ENCODE measurements around the gene ENGASE.

ENGASE gene

DNA sequence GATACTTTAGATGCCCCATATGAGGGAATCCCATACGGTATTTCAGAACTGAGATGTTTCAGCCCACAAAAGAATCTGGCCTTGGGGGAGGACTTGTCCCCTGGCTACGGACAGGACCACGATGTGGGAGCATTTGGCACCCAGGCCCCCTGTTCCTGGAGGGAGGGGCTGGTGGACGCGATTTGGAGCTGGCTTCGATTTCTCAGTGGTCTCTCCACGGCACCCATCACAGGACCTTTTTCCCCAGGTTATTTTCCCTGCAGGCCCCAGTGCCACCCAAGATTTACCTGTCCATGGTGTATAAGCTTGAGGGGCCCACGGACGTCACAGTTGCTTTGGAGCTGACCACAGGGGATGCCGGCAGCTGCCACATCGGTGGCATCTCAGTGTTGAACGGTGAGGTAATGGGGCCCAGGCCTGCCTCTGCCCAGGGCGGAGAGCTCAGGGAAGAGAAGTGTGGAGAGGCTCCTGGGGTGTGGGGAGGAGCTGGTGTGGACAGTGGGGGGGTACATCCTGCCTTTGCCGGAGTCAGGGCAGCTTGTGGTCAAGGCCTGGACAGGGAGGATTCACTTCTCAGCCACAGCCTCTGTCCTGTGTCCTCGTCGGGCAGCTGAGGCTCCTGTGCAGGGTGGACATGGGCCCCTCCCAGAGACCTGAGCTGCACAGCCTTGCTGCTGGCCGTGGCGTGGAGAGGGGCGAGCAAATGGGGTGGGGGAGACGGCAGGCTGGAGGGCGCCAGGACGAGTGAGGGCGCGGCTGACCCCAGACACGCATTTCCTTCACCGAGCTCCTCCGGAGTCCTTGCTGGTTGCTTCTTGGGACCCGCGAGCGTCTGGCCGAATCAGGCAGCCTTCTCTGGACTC is 9.9 kb downstream of the ENGASE start:
- TF ChIP-seq, protein P1, sequence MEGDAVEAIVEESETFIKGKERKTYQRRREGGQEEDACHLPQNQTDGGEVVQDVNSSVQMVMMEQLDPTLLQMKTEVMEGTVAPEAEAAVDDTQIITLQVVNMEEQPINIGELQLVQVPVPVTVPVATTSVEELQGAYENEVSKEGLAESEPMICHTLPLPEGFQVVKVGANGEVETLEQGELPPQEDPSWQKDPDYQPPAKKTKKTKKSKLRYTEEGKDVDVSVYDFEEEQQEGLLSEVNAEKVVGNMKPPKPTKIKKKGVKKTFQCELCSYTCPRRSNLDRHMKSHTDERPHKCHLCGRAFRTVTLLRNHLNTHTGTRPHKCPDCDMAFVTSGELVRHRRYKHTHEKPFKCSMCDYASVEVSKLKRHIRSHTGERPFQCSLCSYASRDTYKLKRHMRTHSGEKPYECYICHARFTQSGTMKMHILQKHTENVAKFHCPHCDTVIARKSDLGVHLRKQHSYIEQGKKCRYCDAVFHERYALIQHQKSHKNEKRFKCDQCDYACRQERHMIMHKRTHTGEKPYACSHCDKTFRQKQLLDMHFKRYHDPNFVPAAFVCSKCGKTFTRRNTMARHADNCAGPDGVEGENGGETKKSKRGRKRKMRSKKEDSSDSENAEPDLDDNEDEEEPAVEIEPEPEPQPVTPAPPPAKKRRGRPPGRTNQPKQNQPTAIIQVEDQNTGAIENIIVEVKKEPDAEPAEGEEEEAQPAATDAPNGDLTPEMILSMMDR (IDR thresholded peaks at IDR 0.05; ENCODE audit: borderline replicate concordance, control extremely low read depth, extremely low read depth, insufficient read depth, missing control alignments), result no peak
- DNase-seq (ENCODE audit: low spot score), result no peak
- in situ Hi-C loops (cut with MboI; ENCODE audit: low sequenced_read_pairs, unreplicated experiment), result loop anchor here (10.0 kb wide), 1 partner anchor 310 kb away; no protein-coding TSS in a partner anchor

DNA sequence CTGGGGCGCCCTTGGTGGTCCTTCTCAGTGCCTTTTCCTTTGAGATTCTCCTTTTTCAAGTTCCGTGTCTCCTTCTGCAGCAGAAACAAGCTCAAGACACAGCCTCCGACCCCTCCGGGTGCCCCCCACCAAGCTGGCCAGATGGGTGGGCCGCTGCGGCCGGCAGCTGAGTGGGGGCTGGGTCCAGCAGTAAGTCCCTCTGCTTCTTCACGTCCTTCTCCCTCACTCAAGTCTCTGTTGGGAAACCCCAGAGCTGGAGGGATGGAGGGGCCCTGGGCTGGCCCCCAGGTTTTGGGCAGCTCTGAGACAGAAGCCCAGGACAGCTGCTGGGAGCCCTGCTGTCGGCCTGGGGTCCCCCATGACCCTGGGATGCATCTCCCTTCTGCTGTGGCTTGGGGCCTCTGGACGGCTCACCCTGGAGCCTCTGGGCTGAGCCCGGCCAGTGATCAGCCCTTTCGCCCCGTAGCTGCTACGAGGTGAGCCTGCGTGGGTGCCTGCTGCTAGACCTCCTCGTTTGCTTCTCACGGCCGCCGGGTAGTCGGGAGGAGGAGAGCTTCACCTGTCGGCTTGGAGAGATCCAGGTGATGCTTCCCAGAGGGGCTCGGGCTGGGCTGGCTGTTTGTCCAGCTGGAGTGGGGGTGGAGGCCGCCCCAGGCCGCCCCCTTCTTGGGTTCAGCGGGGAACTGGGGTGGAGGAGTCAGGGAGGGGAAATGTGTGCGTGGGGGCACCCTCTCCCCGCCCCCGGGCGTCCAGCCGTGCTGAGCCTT is 10.7 kb downstream of the ENGASE start:
- no peak for DNase-seq (ENCODE audit: low spot score)
- in situ Hi-C loops (cut with MboI; ENCODE audit: low sequenced_read_pairs, unreplicated experiment), result loop anchor here (10.0 kb wide), 1 partner anchor 309 kb away; no protein-coding TSS in a partner anchor
- TF ChIP-seq, protein P1 (IDR thresholded peaks at IDR 0.05; ENCODE audit: borderline replicate concordance, control extremely low read depth, extremely low read depth, insufficient read depth, missing control alignments), result no peak

DNA sequence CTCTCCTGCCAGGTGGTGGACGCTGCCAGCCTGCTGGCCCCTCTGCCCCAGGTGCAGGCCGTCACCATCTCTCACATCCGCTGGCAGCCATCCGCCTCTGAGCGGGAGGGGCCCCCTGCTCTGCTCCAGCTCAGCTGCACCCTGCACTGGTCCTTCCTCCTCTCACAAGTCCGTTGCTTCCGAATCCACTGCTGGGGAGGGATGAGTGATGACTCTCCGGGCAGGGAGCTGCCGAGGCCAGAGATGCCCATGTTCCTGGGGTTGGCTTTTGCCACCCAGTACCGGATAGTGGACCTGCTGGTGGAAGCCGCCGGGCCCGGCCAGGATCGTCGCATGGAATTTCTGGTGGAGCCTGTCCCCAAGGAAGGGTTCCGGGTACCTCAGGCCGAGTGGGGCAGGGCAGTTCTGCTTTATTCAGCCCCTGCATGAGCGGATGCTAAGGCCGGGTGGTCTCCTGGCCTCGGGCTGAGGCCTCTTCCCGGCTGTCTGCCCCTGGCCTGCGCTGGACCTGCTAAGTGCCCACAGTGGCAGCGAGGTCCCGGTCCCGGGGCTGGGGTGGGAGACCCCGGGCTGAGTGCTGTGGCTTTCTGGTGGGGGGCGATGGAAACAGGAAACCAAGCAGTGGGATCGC is 11.4 kb downstream of the ENGASE start:
- TF ChIP-seq, protein P1 (IDR thresholded peaks at IDR 0.05; ENCODE audit: borderline replicate concordance, control extremely low read depth, extremely low read depth, insufficient read depth, missing control alignments), result no peak
- in situ Hi-C loops (cut with MboI; ENCODE audit: low sequenced_read_pairs, unreplicated experiment), result loop anchor here (10.0 kb wide), 1 partner anchor 309 kb away; no protein-coding TSS in a partner anchor
- no peak for DNase-seq (ENCODE audit: low spot score)

DNA sequence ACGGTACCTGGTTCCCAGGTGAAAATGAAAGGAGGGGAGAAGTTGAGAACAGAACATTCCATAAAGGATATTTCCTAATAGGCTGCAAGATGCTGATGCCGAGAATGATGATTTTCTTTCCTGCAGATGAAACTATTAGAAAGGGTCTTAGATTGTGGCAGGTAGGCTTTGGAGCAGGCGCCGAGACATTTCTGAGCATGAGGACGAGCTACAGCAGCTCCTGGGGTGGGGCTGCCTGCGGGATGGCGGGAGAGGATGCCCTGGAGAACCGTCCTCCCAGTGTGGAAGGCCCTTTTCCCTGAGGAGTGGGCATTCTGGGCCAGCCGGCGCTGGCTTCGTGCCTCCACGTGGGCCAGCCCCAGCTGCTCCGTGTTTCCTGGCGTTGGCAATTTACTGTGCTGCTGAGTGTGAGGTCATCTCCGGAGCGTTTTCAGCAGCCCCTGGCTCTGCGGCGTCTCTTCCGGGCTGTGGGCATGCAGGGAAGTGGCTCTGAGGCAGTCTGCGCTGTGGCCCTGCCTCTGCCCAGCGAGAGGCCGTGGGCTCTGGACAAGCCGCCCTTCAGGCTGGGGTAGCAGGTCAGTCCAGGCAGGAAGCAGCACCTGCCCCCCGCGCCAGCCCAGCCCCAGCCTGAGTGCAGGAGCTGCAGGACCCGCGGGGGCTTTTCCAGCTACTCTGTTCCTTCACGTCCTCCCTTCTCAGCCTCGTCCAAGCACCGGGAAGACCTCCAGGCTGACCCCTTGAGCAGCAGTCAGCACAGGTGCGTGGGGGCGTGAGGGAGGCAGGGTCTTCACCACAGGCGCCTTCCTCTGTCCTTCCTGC is 12.2 kb downstream of the ENGASE start:
- TF ChIP-seq, protein P1 (IDR thresholded peaks at IDR 0.05; ENCODE audit: borderline replicate concordance, control extremely low read depth, extremely low read depth, insufficient read depth, missing control alignments), result no peak
- in situ Hi-C loops (cut with MboI; ENCODE audit: low sequenced_read_pairs, unreplicated experiment), result loop anchor here (10.0 kb wide), 1 partner anchor 308 kb away; no protein-coding TSS in a partner anchor
- no peak for DNase-seq (ENCODE audit: low spot score)

DNA sequence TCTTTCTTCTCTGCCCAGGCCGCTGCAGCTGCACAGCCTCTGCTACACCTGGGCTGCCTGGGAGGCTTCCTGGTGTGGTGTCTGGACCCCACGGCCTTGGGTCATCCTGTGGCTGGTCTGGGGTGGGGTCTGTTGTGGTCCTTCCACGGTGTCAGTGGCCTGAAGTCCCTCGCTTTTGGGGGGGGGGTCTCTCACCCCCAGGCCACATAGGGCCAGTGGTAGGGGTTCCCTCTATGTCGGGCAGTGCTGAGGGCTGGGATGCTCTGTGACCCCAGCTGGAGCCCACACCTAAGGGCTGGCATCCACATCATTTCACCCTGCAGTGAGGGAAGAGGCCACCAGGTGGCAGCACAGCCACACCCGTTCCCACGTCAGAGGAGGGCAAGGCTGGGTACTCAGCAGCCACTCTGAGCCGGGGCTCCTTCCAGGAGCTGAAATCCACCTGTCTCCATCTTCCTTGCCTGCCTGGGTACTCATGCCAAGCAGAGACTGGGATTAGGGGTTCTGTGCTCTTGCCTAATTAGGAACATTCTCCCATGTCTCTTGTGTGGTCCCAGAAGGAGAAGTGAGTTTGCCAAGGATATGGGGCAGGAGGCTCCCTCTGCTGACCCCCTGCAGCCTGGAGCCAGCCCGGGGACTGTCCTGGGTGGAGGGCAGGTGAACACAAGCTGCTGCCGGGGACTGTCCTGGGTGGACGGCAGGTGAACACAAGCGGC is 13.0 kb downstream of the ENGASE start:
- in situ Hi-C loops (cut with MboI; ENCODE audit: low sequenced_read_pairs, unreplicated experiment), result loop anchor here (10.0 kb wide), 1 partner anchor 307 kb away; no protein-coding TSS in a partner anchor
- DNase-seq (ENCODE audit: low spot score), result peak; percentile 91

More for the DNA sequence above, 13.0 kb downstream of the ENGASE start:
- TF ChIP-seq, protein P1 (IDR thresholded peaks at IDR 0.05; ENCODE audit: borderline replicate concordance, control extremely low read depth, extremely low read depth, insufficient read depth, missing control alignments), result peak; percentile 94

Measured in GM13976 (cell line).